HepG2 (cell line): ENCODE measurements around the gene PARD3. TPM values are rescaled to one million over a fixed set of nuclear protein-coding genes. Genes with fewer than 3 reads are reported as not detected.

ENCODE experiments used
- ATAC-seq: fragments of 200-7000 bp; cut with Tn5 transposase; 3 replicates; pipeline ENCODE4 v1.9.1; 2020; ENCODE audit warnings: mild to moderate bottlenecking, moderate library complexity
- BruUV-seq: library from RNA; stranded (reverse); fragments of 400-500 nt; replicated peaks from 2 replicates; lab custom pipeline; 2021; lab: Mats Ljungman, UMichigan
- CTCF ChIA-PET: fragments of 300-600 bp; formaldehyde crosslinking; extraction: SDS; loops from one replicate; lab custom pipeline; 2021; ENCODE audit warnings: low total read pairs, inconsistent platforms, low intra/inter-chr PET ratio; lab: Yijun Ruan, JAX
- POLR2A ChIA-PET: fragments of 350-600 bp; sonication (Branson Sonifier 250); formaldehyde crosslinking; loops from one replicate; lab custom pipeline; 2020; ENCODE audit warnings: antibody characterized with exemption, inconsistent platforms; lab: Yijun Ruan, JAX
- DNase-seq: peaks from one replicate; pipeline ENCODE4 v3.0.0-alpha.2; 2015; ENCODE audit warnings: low spot score
- FAIRE-seq: peaks from 3 replicates; lab custom pipeline; 2011; peaks lifted over from hg19 to GRCh38; lab: Jason Lieb, UNC
- H2AFZ ChIP-seq: one replicate; pipeline ENCODE4 v1.6.1; 2011; ENCODE audit warnings: low read length, inconsistent platforms
- H3K27ac ChIP-seq: fragments of 300-600 bp; 3 replicates; pipeline ENCODE4 v1.8.0; 2011; ENCODE audit warnings: mixed run types, mild to moderate bottlenecking, mixed read lengths, low read length, inconsistent platforms; ENCODE audit not compliant: insufficient read depth; ENCODE audit errors: extremely low read length
- H3K27me3 ChIP-seq, 2 experiments: fragments of 200-600 bp in 1 of 2; 2 replicates in 1 of 2; 3 replicates in 1 of 2; pipeline versions ENCODE4 v1.6.0 to v1.8.0; 2011; ENCODE audit warnings: low read length in 2 of 2, mild to moderate bottlenecking in 2 of 2, moderate library complexity in 2 of 2, inconsistent platforms in 1 of 2; ENCODE audit not compliant: insufficient read depth in 2 of 2, control insufficient read depth in 1 of 2
- H3K36me3 ChIP-seq, 2 experiments: fragments of 200-600 bp in 1 of 2; replicated peaks in 1 of 2; 2 replicates in 1 of 2; 3 replicates in 1 of 2; pipeline versions ENCODE4 v1.5.1 to v1.8.0; 2011; ENCODE audit warnings: low read length in 2 of 2, inconsistent platforms in 1 of 2; ENCODE audit not compliant: insufficient read depth in 2 of 2, control insufficient read depth in 1 of 2
- H3K4me1 ChIP-seq: 2 replicates; pipeline ENCODE4 v1.5.1; 2012; ENCODE audit warnings: low read length, inconsistent platforms; ENCODE audit not compliant: insufficient read depth
- H3K4me2 ChIP-seq: 2 replicates; pipeline ENCODE4 v1.6.0; 2011; ENCODE audit warnings: low read depth, low read length, inconsistent platforms
- H3K4me3 ChIP-seq, 3 experiments: fragments of 200-600 bp in 1 of 3; sonication (generic), shearing (Covaris generic) in 1 of 3; replicated peaks in 1 of 3; 2 replicates each; pipeline ENCODE4 v1.5.1; 2011 to 2016; ENCODE audit warnings: low read length in 3 of 3, inconsistent platforms in 2 of 3, low read depth in 2 of 3, mild to moderate bottlenecking in 2 of 3, control low read depth in 1 of 3, mixed read lengths in 1 of 3; ENCODE audit not compliant: insufficient read depth in 1 of 3
- H3K79me2 ChIP-seq: one replicate; pipeline ENCODE4 v1.6.1; 2011; ENCODE audit warnings: low read length, inconsistent platforms; ENCODE audit not compliant: insufficient read depth
- H3K9ac ChIP-seq: 2 replicates; pipeline ENCODE4 v1.6.0; 2011; ENCODE audit warnings: mild to moderate bottlenecking, low read depth, low read length, inconsistent platforms; ENCODE audit not compliant: insufficient read depth
- H3K9me3 ChIP-seq: 2 replicates; pipeline ENCODE4 v1.5.1; 2012; ENCODE audit warnings: mild to moderate bottlenecking, low read length
- H4K20me1 ChIP-seq: 2 replicates; pipeline ENCODE4 v1.6.0; 2011; ENCODE audit warnings: inconsistent platforms, mild to moderate bottlenecking, low read length, moderate library complexity; ENCODE audit not compliant: insufficient read depth
- ARID2 ChIP-seq: sonication (generic); formaldehyde crosslinking; IDR thresholded peaks from 2 replicates; pipeline ENCODE4 v1.8.1; 2022; ENCODE audit warnings: mild to moderate bottlenecking, missing genetic modification reagents, borderline replicate concordance
- FIP1L1 ChIP-seq: fragments of 200-400 bp; formaldehyde crosslinking; IDR thresholded peaks from 2 replicates; pipeline ENCODE4 v1.6.1; 2018; ENCODE audit warnings: low read depth, mild to moderate bottlenecking, low read length, moderate library complexity, borderline replicate concordance; ENCODE audit not compliant: insufficient read depth
- MAF1 ChIP-seq: sonication (generic); formaldehyde crosslinking; IDR thresholded peaks from 2 replicates; pipeline ENCODE4 v1.5.0; 2020; ENCODE audit warnings: missing genetic modification reagents, borderline replicate concordance
- MLLT10 ChIP-seq: sonication (generic); formaldehyde crosslinking; IDR thresholded peaks from 2 replicates; pipeline ENCODE4 v1.4.0; 2020; ENCODE audit warnings: missing genetic modification reagents
- ZNF10 ChIP-seq: sonication (generic); formaldehyde crosslinking; IDR thresholded peaks from 2 replicates; pipeline ENCODE4 v1.4.0; 2020; ENCODE audit warnings: mild to moderate bottlenecking, low read depth, missing genetic modification reagents, borderline replicate concordance
- ZNF558 ChIP-seq: sonication (generic); formaldehyde crosslinking; IDR thresholded peaks from 2 replicates; pipeline ENCODE4 v1.9.0; 2022; ENCODE audit warnings: mild to moderate bottlenecking, missing genetic modification reagents, borderline replicate concordance
- WGBS: methylation state at CpG from one replicate; pipeline ENCODE4 v1.1.6; 2017; ENCODE audit warnings: low lambda C conversion rate; 5-methylcytosine and 5-hydroxymethylcytosine counted together
- in situ Hi-C: cut with HindIII; loops from 2 replicates; pipeline ENCODE4 v1.10.0; 2017; ENCODE audit warnings: low pct_unique_long_range_greater_than_20kb; ENCODE audit not compliant: extremely low pct_ligation_motif_present
- intact Hi-C: fragments of 100-400 bp; cut with micrococcal nuclease; formaldehyde crosslinking; loops from one replicate; pipeline ENCODE4 v1.10.0; 2022; ENCODE audit not compliant: unreplicated experiment
- polyA plus RNA-seq, 8 experiments: library from polyadenylated mRNA; depleted of rRNA in 3 of 8; stranded (reverse) in 7 of 8; unstranded in 1 of 8; fragments of >200 nt; fragmentation: Illumina TruSeq in 4 of 8; extraction: Trizol in 4 of 8; gene quantifications; 2 replicates each; pipeline versions ENCODE4 v1.2.1 to v1.2.3, GENCODE V29; 2011 to 2016; ENCODE audit warnings: low read depth in 4 of 8, missing spikeins in 1 of 8, mixed read lengths in 1 of 8; ENCODE audit not compliant: insufficient read depth in 1 of 8
- total RNA-seq, 5 experiments: library from RNA; depleted of rRNA; stranded (reverse); fragments of >200 nt; fragmentation: Illumina TruSeq; extraction: Trizol; gene quantifications; 2 replicates each; pipeline ENCODE4 v1.2.3, GENCODE V29; 2016; ENCODE audit warnings: low read depth in 1 of 5
- TF ChIP-seq, protein P1 (sequence below): sonication (generic); formaldehyde crosslinking; IDR thresholded peaks from 2 replicates; pipeline ENCODE4 v1.5.0; 2020; ENCODE audit warnings: missing genetic modification reagents, mild to moderate bottlenecking, borderline replicate concordance
- TF ChIP-seq, protein P2 (sequence below): sonication (generic); formaldehyde crosslinking; IDR thresholded peaks from 2 replicates; pipeline ENCODE4 v1.4.0; 2020; ENCODE audit warnings: missing genetic modification reagents, borderline replicate concordance
- TF ChIP-seq, protein P3 (sequence below): sonication (generic); formaldehyde crosslinking; IDR thresholded peaks from 2 replicates; pipeline ENCODE4 v1.4.0; 2020; ENCODE audit warnings: missing genetic modification reagents
- TF ChIP-seq, protein P4 (sequence below), 2 experiments: sonication (generic) in 1 of 2; formaldehyde crosslinking in 1 of 2; IDR thresholded peaks; 2 replicates each; pipeline versions ENCODE4 v1.6.1 to v1.9.0; 2014 to 2022; ENCODE audit warnings: antibody characterized with exemption in 1 of 2, borderline replicate concordance in 1 of 2, inconsistent platforms in 1 of 2, low read depth in 1 of 2, missing genetic modification reagents in 1 of 2

PARD3 gene
- total and polyA plus RNA-seq, 2 of the 13 experiments (the other 11 are each of a cell fraction or from before 2014, with no cell fraction given), result 40.9 to 60.0 TPM

DNA sequence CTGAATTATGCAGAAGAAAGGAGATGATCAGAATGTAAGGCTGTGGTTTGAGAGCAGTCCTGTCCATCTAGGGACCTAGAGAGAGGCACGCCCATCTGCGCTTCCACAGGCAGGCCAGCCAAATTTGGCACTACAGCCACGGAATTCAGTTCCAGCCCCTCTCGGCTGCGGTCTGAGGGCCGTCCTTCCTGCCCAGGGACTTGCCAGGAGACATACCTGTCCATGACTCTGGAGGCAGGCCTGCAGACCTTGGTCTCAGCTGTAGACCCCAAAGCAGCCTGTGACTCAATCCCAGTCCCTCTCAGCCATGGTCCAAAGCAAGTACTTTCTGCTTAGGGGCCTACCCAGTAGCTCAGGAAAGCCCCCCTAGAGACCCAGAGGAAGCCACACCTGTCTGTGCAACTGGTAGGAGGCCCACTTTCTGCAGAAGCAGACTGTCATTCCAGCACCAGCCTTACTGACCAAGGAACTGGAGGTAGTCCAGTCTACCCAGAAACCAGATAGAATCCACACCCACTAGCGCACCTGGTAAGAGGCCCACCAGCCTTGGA lies 720.9 kb downstream of the PARD3 start:
- no TSS peak for BruUV-seq
- Histone ChIP-seq H3K4me2 (no peak overlapping the region), H4K20me1 (no peaks in the 10 kb centered on the region), H3K36me3 (no peaks in the 10 kb centered on the region), H3K9ac (no peak overlapping the region), H3K79me2 (no peaks in the 10 kb centered on the region), H3K27ac (no peak overlapping the region), H3K27me3 (peaks cover 2 to 4% of the 10 kb centered on the region in 2 experiments; a peak in 1 of 5 replicates), H3K9me3 (peaks cover 13% of the 10 kb centered on the region; the same call in 1 of the 2 replicates), H2AFZ (no peak overlapping the region), H3K4me3 (no peak overlapping the region), H3K4me1 (no peaks in the 10 kb centered on the region)
- ATAC-seq (no peak), FAIRE-seq (no peak), DNase-seq (no peak)
- ChIA-PET POLR2A (no interaction called here), CTCF (no interaction called here)
- WGBS, result 38% methylated on average over 5 of the region's 7 CpGs
- in situ Hi-C loops, result no loop called here
- intact Hi-C loops, result no loop called here
- TF ChIP-seq, protein P1, sequence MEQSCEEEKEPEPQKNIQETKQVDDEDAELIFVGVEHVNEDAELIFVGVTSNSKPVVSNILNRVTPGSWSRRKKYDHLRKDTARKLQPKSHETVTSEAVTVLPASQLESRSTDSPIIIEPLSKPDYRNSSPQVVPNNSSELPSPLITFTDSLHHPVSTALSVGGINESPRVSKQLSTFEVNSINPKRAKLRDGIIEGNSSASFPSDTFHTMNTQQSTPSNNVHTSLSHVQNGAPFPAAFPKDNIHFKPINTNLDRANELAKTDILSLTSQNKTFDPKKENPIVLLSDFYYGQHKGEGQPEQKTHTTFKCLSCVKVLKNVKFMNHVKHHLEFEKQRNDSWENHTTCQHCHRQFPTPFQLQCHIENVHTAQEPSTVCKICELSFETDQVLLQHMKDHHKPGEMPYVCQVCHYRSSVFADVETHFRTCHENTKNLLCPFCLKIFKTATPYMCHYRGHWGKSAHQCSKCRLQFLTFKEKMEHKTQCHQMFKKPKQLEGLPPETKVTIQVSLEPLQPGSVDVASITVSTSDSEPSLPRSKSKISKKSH, result no peak
- no peak for TF ChIP-seq MAF1 (CRISPR knock-in tag)
- no peak for TF ChIP-seq FIP1L1
- TF ChIP-seq ZNF558 (CRISPR knock-in tag), result no peak
- TF ChIP-seq MLLT10, result no peak
- TF ChIP-seq, protein P2, sequence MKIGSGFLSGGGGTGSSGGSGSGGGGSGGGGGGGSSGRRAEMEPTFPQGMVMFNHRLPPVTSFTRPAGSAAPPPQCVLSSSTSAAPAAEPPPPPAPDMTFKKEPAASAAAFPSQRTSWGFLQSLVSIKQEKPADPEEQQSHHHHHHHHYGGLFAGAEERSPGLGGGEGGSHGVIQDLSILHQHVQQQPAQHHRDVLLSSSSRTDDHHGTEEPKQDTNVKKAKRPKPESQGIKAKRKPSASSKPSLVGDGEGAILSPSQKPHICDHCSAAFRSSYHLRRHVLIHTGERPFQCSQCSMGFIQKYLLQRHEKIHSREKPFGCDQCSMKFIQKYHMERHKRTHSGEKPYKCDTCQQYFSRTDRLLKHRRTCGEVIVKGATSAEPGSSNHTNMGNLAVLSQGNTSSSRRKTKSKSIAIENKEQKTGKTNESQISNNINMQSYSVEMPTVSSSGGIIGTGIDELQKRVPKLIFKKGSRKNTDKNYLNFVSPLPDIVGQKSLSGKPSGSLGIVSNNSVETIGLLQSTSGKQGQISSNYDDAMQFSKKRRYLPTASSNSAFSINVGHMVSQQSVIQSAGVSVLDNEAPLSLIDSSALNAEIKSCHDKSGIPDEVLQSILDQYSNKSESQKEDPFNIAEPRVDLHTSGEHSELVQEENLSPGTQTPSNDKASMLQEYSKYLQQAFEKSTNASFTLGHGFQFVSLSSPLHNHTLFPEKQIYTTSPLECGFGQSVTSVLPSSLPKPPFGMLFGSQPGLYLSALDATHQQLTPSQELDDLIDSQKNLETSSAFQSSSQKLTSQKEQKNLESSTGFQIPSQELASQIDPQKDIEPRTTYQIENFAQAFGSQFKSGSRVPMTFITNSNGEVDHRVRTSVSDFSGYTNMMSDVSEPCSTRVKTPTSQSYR (CRISPR knock-in tag), result no peak
- TF ChIP-seq ARID2 (CRISPR knock-in tag), result no peak
- TF ChIP-seq, protein P3, sequence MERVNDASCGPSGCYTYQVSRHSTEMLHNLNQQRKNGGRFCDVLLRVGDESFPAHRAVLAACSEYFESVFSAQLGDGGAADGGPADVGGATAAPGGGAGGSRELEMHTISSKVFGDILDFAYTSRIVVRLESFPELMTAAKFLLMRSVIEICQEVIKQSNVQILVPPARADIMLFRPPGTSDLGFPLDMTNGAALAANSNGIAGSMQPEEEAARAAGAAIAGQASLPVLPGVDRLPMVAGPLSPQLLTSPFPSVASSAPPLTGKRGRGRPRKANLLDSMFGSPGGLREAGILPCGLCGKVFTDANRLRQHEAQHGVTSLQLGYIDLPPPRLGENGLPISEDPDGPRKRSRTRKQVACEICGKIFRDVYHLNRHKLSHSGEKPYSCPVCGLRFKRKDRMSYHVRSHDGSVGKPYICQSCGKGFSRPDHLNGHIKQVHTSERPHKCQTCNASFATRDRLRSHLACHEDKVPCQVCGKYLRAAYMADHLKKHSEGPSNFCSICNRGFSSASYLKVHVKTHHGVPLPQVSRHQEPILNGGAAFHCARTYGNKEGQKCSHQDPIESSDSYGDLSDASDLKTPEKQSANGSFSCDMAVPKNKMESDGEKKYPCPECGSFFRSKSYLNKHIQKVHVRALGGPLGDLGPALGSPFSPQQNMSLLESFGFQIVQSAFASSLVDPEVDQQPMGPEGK (CRISPR knock-in tag), result no peak
- TF ChIP-seq, protein P4, sequence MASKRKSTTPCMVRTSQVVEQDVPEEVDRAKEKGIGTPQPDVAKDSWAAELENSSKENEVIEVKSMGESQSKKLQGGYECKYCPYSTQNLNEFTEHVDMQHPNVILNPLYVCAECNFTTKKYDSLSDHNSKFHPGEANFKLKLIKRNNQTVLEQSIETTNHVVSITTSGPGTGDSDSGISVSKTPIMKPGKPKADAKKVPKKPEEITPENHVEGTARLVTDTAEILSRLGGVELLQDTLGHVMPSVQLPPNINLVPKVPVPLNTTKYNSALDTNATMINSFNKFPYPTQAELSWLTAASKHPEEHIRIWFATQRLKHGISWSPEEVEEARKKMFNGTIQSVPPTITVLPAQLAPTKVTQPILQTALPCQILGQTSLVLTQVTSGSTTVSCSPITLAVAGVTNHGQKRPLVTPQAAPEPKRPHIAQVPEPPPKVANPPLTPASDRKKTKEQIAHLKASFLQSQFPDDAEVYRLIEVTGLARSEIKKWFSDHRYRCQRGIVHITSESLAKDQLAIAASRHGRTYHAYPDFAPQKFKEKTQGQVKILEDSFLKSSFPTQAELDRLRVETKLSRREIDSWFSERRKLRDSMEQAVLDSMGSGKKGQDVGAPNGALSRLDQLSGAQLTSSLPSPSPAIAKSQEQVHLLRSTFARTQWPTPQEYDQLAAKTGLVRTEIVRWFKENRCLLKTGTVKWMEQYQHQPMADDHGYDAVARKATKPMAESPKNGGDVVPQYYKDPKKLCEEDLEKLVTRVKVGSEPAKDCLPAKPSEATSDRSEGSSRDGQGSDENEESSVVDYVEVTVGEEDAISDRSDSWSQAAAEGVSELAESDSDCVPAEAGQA (IDR thresholded peaks at IDR 0.05; ENCODE audit: low read depth), result no peak
- TF ChIP-seq, protein P4 (CRISPR knock-in tag; IDR thresholded peaks at IDR 0.05; ENCODE audit: borderline replicate concordance), result no peak
- no peak for TF ChIP-seq ZNF10
